Testis (tissue), 3 donors: ENCODE results near the gene MLST8. TPM values are rescaled to one million over a fixed set of nuclear protein-coding genes. Genes with fewer than 3 reads are reported as not detected.

ENCODE experiments used
- DNase-seq: peaks from one replicate; pipeline ENCODE4 v3.0.0-alpha.2; 2019
- H3K27ac ChIP-seq, 2 donors: fragments of 200-600 bp; sonication (generic); one replicate each; pipeline ENCODE4 v1.5.1; 2019
- H3K27me3 ChIP-seq: fragments of 200-600 bp; sonication (generic); one replicate; pipeline ENCODE4 v1.5.1; 2019
- H3K36me3 ChIP-seq: fragments of 200-600 bp; sonication (generic); one replicate; pipeline ENCODE4 v1.5.1; 2017; ENCODE audit warnings: low read depth; ENCODE audit errors: missing control alignments
- H3K4me1 ChIP-seq: fragments of 200-600 bp; sonication (generic); one replicate; pipeline ENCODE4 v1.5.1; 2019
- H3K4me3 ChIP-seq, 2 donors: fragments of 200-600 bp; sonication (generic); one replicate each; pipeline ENCODE4 v1.5.1; 2017 to 2019
- H3K9me3 ChIP-seq: fragments of 200-600 bp; sonication (generic); one replicate; pipeline ENCODE4 v1.5.1; 2017
- CTCF ChIP-seq, 3 experiments: fragments of 450-650 bp in 2 of 3; fragments of 200-600 bp in 1 of 3; sonication (generic) in 1 of 3; IDR thresholded peaks; one replicate each; pipeline ENCODE4 v1.5.1; 2016 to 2019; ENCODE audit warnings: antibody characterized with exemption in 3 of 3, mild to moderate bottlenecking in 2 of 3, moderate library complexity in 1 of 3
- POLR2A ChIP-seq: fragments of 450-650 bp; IDR thresholded peaks from one replicate; pipeline ENCODE4 v1.6.1; 2017; ENCODE audit warnings: antibody characterized with exemption, mild to moderate bottlenecking, moderate library complexity
- WGBS, 2 donors: methylation state at CpG; one replicate each; pipeline ENCODE4 v1.1.5; 2018; 5-methylcytosine and 5-hydroxymethylcytosine counted together
- intact Hi-C: fragments of 100-400 bp; cut with DNase I; formaldehyde crosslinking; loops from one replicate; pipeline ENCODE4 v1.15.1; 2023; ENCODE audit warnings: low total_unique reads
- polyA plus RNA-seq: library from polyadenylated mRNA; stranded (reverse); fragments of 350-450 nt; fragmentation: Illumina TruSeq; extraction: RNeasy Lipid Tissue Mini Kit (QIAGEN cat#74804); gene quantifications from one replicate; pipeline ENCODE4 v1.2.3, GENCODE V29; 2014; ENCODE audit warnings: low read depth, low replicate concordance; ENCODE audit not compliant: insufficient read depth
- total RNA-seq, 2 donors: library from RNA; depleted of rRNA; stranded (reverse); fragments of >200 nt; gene quantifications; one replicate each; pipeline ENCODE4 v1.2.3, GENCODE V29; 2016

Gene MLST8
- total and polyA plus RNA-seq, 3 donors from 2014 or later: 89.0 to 113 (median 95.4) TPM

GRCh38 chr16:2210386-2211365, 5.4 kb downstream of the MLST8 start, which contains the start of gene BRICD5:
Gene BRICD5, minus strand, starts transcription at chr16:2210863. Its CDS starts 30 bp downstream, at chr16:2210833.
- TF ChIP-seq POLR2A: no peak
- no peak for TF ChIP-seq CTCF (IDR thresholded peaks at IDR 0.05)
- peaks cover 51% of the 10 kb centered on the region for H3K4me1 ChIP-seq
- no peak within 1 kb of the TSS for H3K27ac ChIP-seq
- H3K36me3 ChIP-seq: no peaks in the 10 kb centered on the region
- no peak within 1 kb of the TSS for H3K4me3 ChIP-seq
- no peaks in the 10 kb centered on the region for H3K9me3 ChIP-seq
- intact Hi-C loops: no loop called here
- DNase-seq: peak; percentile 77
- 45 to 56% methylated on average over 15 to 24 of the region's 24 CpGs for WGBS, 2 donors
- H3K27me3 ChIP-seq: no peaks in the 10 kb centered on the region

- Histone ChIP-seq H3K9me3 (no peaks in the 10 kb centered on the region), H3K4me3 (no peak overlapping the region), H3K4me1 (peaks cover 40% of the 10 kb centered on the region), H3K36me3 (no peaks in the 10 kb centered on the region), H3K27ac (peak overlapping the region in 1 of 2 donors; percentile 50), H3K27me3 (no peaks in the 10 kb centered on the region)
- intact Hi-C loops: no loop called here
- TF ChIP-seq CTCF (IDR thresholded peaks at IDR 0.05): no peak
- 73 to 75% methylated on average over 5 to 11 of the region's 11 CpGs for WGBS, 2 donors
- peak; percentile 45 for DNase-seq
These were observed 6.7 kb downstream of the MLST8 start for GRCh38 chr16:2211923-2212347.

GRCh38 chr16:2212362-2213324, 7.4 kb downstream of the MLST8 start:
- Histone ChIP-seq H3K9me3 (no peaks in the 10 kb centered on the region), H3K27ac (peak overlapping the region; percentile 25 to 50), H3K4me3 (no peak overlapping the region), H3K4me1 (peaks cover 40% of the 10 kb centered on the region), H3K36me3 (no peaks in the 10 kb centered on the region), H3K27me3 (no peaks in the 10 kb centered on the region)
- peak; percentile 46 for DNase-seq
- 57 to 61% methylated on average over 16 to 19 of the region's 19 CpGs for WGBS, 2 donors
- intact Hi-C loops: no loop called here
- TF ChIP-seq POLR2A: no peak
- no peak for TF ChIP-seq CTCF (IDR thresholded peaks at IDR 0.05)

DNA sequence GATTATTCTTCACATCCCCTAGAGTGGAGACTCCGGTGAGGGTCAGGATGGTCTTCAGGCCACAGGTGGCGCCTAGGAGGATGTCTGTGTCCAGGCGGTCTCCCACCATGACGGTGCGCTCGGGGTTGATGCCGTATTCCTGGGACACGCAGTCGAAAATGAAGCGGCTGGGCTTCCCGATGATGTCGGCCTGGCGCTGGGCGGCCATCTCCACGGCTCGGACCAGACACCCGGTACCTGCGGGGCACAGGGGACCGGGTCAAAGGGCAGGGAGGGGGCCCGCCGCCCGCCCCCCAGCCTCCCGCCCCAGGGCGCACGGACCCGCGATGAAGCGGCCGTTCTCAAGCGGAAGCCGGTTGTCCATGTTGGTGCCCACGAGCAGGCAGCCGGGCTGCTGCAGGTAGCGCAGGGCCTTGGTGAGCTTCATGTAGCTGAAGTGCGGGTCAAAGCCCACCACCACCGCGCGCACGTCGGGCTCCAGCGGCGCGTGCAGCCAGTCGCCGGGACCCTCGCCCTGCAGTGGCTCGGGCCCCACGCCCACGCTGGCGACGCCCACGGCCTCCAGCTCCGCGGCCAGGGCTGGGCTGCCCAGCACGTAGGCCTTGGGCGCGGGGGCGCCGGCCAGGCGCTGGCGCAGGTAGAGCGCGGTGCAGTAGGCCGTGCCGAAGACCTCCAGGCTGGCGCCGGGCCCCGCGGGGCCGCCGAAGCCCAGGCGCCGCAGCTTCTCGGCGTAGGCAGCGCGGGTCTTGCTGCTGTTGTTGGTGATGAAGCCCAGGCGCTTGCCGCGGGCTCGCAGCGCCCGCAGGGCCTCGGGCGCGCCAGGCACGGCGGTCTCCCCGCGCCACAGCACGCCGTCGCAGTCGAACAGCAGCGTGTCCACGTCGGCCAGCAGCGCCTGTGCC, 8.8 kb downstream of the MLST8 start:
- peaks cover 40% of the 10 kb centered on the region for H3K4me1 ChIP-seq
- H3K9me3 ChIP-seq: no peaks in the 10 kb centered on the region
- TF ChIP-seq CTCF (IDR thresholded peaks at IDR 0.05): no peak
- intact Hi-C loops: no loop called here
- WGBS, 2 donors: 1% methylated on average over 19 to 34 of the region's 98 CpGs
- H3K36me3 ChIP-seq: no peaks in the 10 kb centered on the region
- no peaks in the 10 kb centered on the region for H3K27me3 ChIP-seq
- peak overlapping the region; percentile 65 to 67 for H3K4me3 ChIP-seq
- no peak for DNase-seq
- H3K27ac ChIP-seq: peak overlapping the region; percentile 45 to 76
